Measurements from ENCODE around the gene RPL3. TPM values are rescaled to one million over a fixed set of nuclear protein-coding genes. Genes with fewer than 3 reads are reported as not detected.
"Not testable (repeated sequence)": the region's sequence is repeated elsewhere in the genome, so short reads cannot be mapped to it uniquely, and the experiment has no call there.

Gene RPL3
- total and polyA plus RNA-seq, 2 donors (not counting 1 experiment from before 2014, with no cell fraction given) = 2,665 to 5,418 TPM

- peaks cover 33% of the 10 kb centered on the region for H4K20me1 ChIP-seq (ENCODE audit: control insufficient read depth, insufficient read depth, low read length, poor library complexity, severe bottlenecking)
- peaks cover 25% of the 10 kb centered on the region for H3K79me2 ChIP-seq (ENCODE audit: control insufficient read depth, insufficient read depth, low read length)
- intact Hi-C loops (cut with micrococcal nuclease); H3K9me3 ChIP-seq (ENCODE audit: control extremely low read depth in 1 of 3, control insufficient read depth in 2 of 3, insufficient read depth in 1 of 3, low read length in 2 of 3); H3K27ac ChIP-seq (ENCODE audit: low read length in 2 of 2); ATAC-seq (ENCODE audit: low read depth); H3K9me3 Mint-ChIP-seq (ENCODE audit: insufficient read depth); H3K27me3 ChIP-seq (replicated peaks in 1 of 4; ENCODE audit: control extremely low read depth in 1 of 4, control insufficient read depth in 3 of 4, insufficient read depth in 4 of 4, low read length in 3 of 4); H3K27me3 Mint-ChIP-seq: not testable (repeated sequence)
- H3K36me3 ChIP-seq (replicated peaks in 1 of 2; ENCODE audit: control extremely low read depth in 1 of 2, control insufficient read depth in 1 of 2, extremely low read depth in 1 of 2, insufficient read depth in 2 of 2, low read length in 1 of 2) = peaks cover 2 to 30% of the 10 kb centered on the region in 2 experiments
- ChIA-PET CTCF (interaction anchor here (1.3 to 7.9 kb wide), 7 partner anchors 10 to 716 kb away, joined by 4 to 171 read pairs (median 31); partner anchors contain the start of genes CBX6 and RPS19BP1), POLR2A (interaction anchor here (0.5 to 3.1 kb wide), 10 partner anchors 10 to 364 kb away, joined by 3 to 40 read pairs (median 10); partner anchors contain the start of genes ATF4, CBX7, SYNGR1 and TAB1)
- H3K9ac ChIP-seq (ENCODE audit: low read length) = peak overlapping the region; percentile 91
- WGBS (ENCODE audit: insufficient coverage) = 87% methylated on average over 16 of the region's 24 CpGs
- peak overlapping the region; percentile 77 for H3K27ac Mint-ChIP-seq
- peaks cover 37% of the 10 kb centered on the region for H3K4me1 Mint-ChIP-seq
- H2AFZ ChIP-seq (ENCODE audit: insufficient read depth, low read depth, low read length, poor library complexity, severe bottlenecking) = peak overlapping the region; percentile 100
- H3K4me2 ChIP-seq (replicated peaks; ENCODE audit: low read depth, low read length, poor library complexity, severe bottlenecking) = peak overlapping the region; percentile 98
- DNase-seq = peak; percentile 25
- peaks cover 27 to 38% of the 10 kb centered on the region in 2 donors for H3K4me1 ChIP-seq (ENCODE audit: control insufficient read depth in 2 of 2, insufficient read depth in 2 of 2, low read length in 2 of 2)
- H3K4me3 Mint-ChIP-seq = peak overlapping the region; percentile 76
- peak overlapping the region in 2 of 5 experiments; percentile 85 to 99 for H3K4me3 ChIP-seq (ENCODE audit: control extremely low read depth in 1 of 5, extremely low read depth in 1 of 5, insufficient read depth in 1 of 5, low read depth in 2 of 5, low read length in 4 of 5)
Measured at GRCh38 chr22:39320616-39321029, 1.2 kb upstream of the RPL3 start.

DNA sequence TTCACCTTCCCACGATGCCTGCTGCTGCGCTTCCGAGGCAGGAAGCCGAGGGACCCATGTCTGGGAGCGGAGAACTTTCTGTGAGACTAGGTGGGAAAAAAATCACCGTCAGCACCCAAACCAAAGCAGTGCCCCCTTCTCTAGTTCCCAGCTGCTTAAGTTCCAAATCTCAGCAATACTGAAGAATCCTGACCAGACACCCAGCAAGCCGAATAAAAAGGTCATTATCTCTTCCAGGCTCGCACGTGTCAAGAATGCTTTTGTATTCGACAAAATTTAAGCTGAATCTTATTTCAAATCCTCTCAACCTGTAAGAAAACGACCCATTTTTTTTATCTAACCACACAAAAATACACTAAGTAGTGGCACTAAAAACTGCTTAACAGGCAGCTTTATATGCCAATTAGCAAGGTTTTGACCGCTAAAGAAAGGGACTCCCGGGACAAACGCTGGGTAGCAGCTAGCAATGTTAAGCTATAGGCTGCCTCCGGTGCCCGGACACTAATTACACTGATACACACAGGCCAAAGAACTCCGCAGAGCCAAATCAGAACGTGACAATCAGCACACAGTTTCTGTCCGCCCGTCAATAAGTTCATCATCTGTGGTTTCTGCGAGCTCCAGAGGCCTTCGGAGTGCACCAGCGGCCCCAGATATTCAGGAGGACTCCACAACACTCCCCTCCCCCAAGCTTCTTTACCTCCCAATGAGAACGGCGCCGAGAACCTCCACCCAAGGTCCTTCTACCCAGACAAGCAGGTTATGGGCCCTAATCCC lies 728 bp downstream of the RPL3 start:
- Mint-ChIP-seq H3K4me1 (peaks cover 38% of the 10 kb centered on the region), H3K4me3 (peak overlapping the region; percentile 99), H3K9me3 (ENCODE audit: insufficient read depth) (no peaks in the 10 kb centered on the region), H3K27ac (peak overlapping the region; percentile 98), H3K27me3 (no peaks in the 10 kb centered on the region)
- Histone ChIP-seq H3K79me2 (ENCODE audit: control insufficient read depth, insufficient read depth, low read length) (peaks cover 30% of the 10 kb centered on the region), H3K27me3 (replicated peaks in 1 of 4; ENCODE audit: control extremely low read depth in 1 of 4, control insufficient read depth in 3 of 4, insufficient read depth in 4 of 4, low read length in 3 of 4) (no peaks in the 10 kb centered on the region), H4K20me1 (ENCODE audit: control insufficient read depth, insufficient read depth, low read length, poor library complexity, severe bottlenecking) (peaks cover 53% of the 10 kb centered on the region), H3K9me3 (ENCODE audit: control extremely low read depth in 1 of 3, control insufficient read depth in 2 of 3, insufficient read depth in 1 of 3, low read length in 2 of 3) (no peaks in the 10 kb centered on the region), H3K9ac (ENCODE audit: low read length) (peak overlapping the region; percentile 91), H3K36me3 (replicated peaks in 1 of 2; ENCODE audit: control extremely low read depth in 1 of 2, control insufficient read depth in 1 of 2, extremely low read depth in 1 of 2, insufficient read depth in 2 of 2, low read length in 1 of 2) (peaks cover 2 to 49% of the 10 kb centered on the region in 2 experiments), H3K27ac (ENCODE audit: low read length in 2 of 2) (peak overlapping the region; percentile 90 to 95), H3K4me1 (ENCODE audit: control insufficient read depth in 2 of 2, insufficient read depth in 2 of 2, low read length in 2 of 2) (peaks cover 27 to 38% of the 10 kb centered on the region in 2 donors), H3K4me3 (ENCODE audit: control extremely low read depth in 1 of 5, extremely low read depth in 1 of 5, insufficient read depth in 1 of 5, low read depth in 2 of 5, low read length in 4 of 5) (peak overlapping the region; percentile 80 to 99 (median 85)), H3K4me2 (replicated peaks; ENCODE audit: low read depth, low read length, poor library complexity, severe bottlenecking) (peak overlapping the region; percentile 98), H2AFZ (ENCODE audit: insufficient read depth, low read depth, low read length, poor library complexity, severe bottlenecking) (peak overlapping the region; percentile 57)
- DNase-seq (no peak), ATAC-seq (ENCODE audit: low read depth) (no peak)
- CTCF ChIA-PET = interaction anchor here (0.6 to 7.9 kb wide), 22 partner anchors 9 to 725 kb away, joined by 3 to 171 read pairs (median 4); partner anchors contain the start of genes ATF4, CBX6, CBX7 and MIEF1
- WGBS (ENCODE audit: insufficient coverage) = 4% methylated on average over 21 of the region's 26 CpGs
- intact Hi-C loops (cut with micrococcal nuclease) = loop anchor here (1.0 to 5.0 kb wide), 8 partner anchors 34 to 611 kb away; partner anchors contain the start of genes ATF4, CBX7, GTPBP1 and RPS19BP1
- TF ChIP-seq EZH2 (IDR thresholded peaks at IDR 0.05; ENCODE audit: borderline replicate concordance, insufficient read depth, low read depth, low read length, poor library complexity, severe bottlenecking) = no peak
- TF ChIP-seq, protein P1, sequence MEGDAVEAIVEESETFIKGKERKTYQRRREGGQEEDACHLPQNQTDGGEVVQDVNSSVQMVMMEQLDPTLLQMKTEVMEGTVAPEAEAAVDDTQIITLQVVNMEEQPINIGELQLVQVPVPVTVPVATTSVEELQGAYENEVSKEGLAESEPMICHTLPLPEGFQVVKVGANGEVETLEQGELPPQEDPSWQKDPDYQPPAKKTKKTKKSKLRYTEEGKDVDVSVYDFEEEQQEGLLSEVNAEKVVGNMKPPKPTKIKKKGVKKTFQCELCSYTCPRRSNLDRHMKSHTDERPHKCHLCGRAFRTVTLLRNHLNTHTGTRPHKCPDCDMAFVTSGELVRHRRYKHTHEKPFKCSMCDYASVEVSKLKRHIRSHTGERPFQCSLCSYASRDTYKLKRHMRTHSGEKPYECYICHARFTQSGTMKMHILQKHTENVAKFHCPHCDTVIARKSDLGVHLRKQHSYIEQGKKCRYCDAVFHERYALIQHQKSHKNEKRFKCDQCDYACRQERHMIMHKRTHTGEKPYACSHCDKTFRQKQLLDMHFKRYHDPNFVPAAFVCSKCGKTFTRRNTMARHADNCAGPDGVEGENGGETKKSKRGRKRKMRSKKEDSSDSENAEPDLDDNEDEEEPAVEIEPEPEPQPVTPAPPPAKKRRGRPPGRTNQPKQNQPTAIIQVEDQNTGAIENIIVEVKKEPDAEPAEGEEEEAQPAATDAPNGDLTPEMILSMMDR (IDR thresholded peaks at IDR 0.05) = no peak
- POLR2A ChIA-PET = interaction anchor here (0.7 to 3.1 kb wide), 20 partner anchors 8 to 726 kb away, joined by 3 to 40 read pairs (median 6); partner anchors contain the start of genes ATF4, CBX6, CBX7 and RPS19BP1

Data from B cell (primary cell).